A172 (cell line): ENCODE results near the gene KIAA1671. TPM values are rescaled to one million over a fixed set of nuclear protein-coding genes. Genes with fewer than 3 reads are reported as not detected.
A peak's percentile ranks its signal among the peaks of the same experiment; 100 is the strongest.

Experiments
- DNase-seq: peaks from one replicate; pipeline ENCODE4 v3.0.0-alpha.2; 2015; ENCODE audit warnings: low spot score
- total RNA-seq: library from RNA; depleted of rRNA; stranded (reverse); fragments of >200 nt; shearing (Covaris generic); gene quantifications from 2 replicates; pipeline ENCODE4 v1.2.3, GENCODE V29; 2014

KIAA1671 gene
- total RNA-seq, 1 experiment from 2014 or later = 6.1 TPM

GRCh38 chr22:25090225-25090890 is 137.8 kb downstream of the KIAA1671 start:
- no peak for DNase-seq

GRCh38 chr22:25091458-25091857 is 138.9 kb downstream of the KIAA1671 start:
- no peak for DNase-seq

GRCh38 chr22:25092119-25092518 is 139.6 kb downstream of the KIAA1671 start:
- DNase-seq = no peak

- no peak for DNase-seq
These were observed 142.1 kb downstream of the KIAA1671 start for GRCh38 chr22:25094579-25094978.

- DNase-seq = no peak
These were observed 143.4 kb downstream of the KIAA1671 start for GRCh38 chr22:25095869-25096268.

- DNase-seq = no peak
These were observed 144.3 kb downstream of the KIAA1671 start for GRCh38 chr22:25096638-25097405.

- no peak for DNase-seq
These were observed 146.0 kb downstream of the KIAA1671 start for GRCh38 chr22:25098445-25099081.

GRCh38 chr22:25099202-25099601 is 146.7 kb downstream of the KIAA1671 start:
- no peak for DNase-seq

GRCh38 chr22:25100402-25100801 is 147.9 kb downstream of the KIAA1671 start:
- DNase-seq = no peak

GRCh38 chr22:25100948-25101347 is 148.4 kb downstream of the KIAA1671 start:
- DNase-seq = no peak

- DNase-seq = no peak
These were observed 149.0 kb downstream of the KIAA1671 start for GRCh38 chr22:25101501-25101900.

- no peak for DNase-seq
These were observed 149.5 kb downstream of the KIAA1671 start for GRCh38 chr22:25101986-25102385.

GRCh38 chr22:25102722-25103121 is 150.2 kb downstream of the KIAA1671 start:
- no peak for DNase-seq

GRCh38 chr22:25104367-25104766 is 151.9 kb downstream of the KIAA1671 start:
- DNase-seq = no peak

GRCh38 chr22:25105817-25106650 is 153.5 kb downstream of the KIAA1671 start:
- DNase-seq = no peak

- no peak for DNase-seq
These were observed 157.5 kb downstream of the KIAA1671 start for GRCh38 chr22:25109878-25110595.

- DNase-seq = no peak
These were observed 158.0 kb downstream of the KIAA1671 start for GRCh38 chr22:25110596-25110845.

- peak; percentile 66 for DNase-seq
These were observed 158.5 kb downstream of the KIAA1671 start for GRCh38 chr22:25110846-25111578.

GRCh38 chr22:25111579-25112517 is 159.3 kb downstream of the KIAA1671 start:
- no peak for DNase-seq
